ENCODE measurements around the gene FMNL2.

GRCh38 chr2:152560166-152560565, 225.2 kb downstream of the FMNL2 start:
- TF ChIP-seq CTCF (IDR thresholded peaks at IDR 0.05; ENCODE audit: low read length) (no peak), EZH2 (IDR thresholded peaks at IDR 0.05; ENCODE audit: borderline replicate concordance, low read length) (no peak)
